HL-60/S4 (cell line): ENCODE results near the gene A3GALT2.

Experiments used
- in situ Hi-C: fragments of 300-500 bp; cut with MboI; formaldehyde crosslinking; loops from 2 replicates; pipeline ENCODE4 v1.14.3; 2022; ENCODE audit warnings: low sequenced_read_pairs

The A3GALT2 gene

DNA sequence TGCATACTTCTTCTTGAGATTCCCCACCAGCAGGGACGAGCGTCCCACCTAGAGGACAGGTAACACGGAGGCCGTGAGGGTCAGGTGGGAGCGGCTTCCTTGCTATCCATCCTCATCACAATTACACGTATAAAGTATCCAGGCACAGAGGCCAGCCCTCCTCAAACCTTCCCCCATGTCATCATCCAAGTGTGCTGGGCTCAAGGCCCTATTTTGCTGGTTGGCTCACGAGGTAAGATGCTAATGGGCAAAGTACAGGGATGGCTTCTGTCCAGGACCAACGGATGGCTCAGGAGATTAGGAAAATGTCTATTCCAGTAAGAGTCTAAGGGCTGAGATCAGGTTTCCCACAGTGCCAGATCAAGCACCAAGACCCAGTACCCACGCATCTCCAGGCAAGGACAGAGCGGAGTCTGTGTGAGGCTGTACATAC is 11.5 kb upstream of the A3GALT2 start:
- in situ Hi-C loops, result no loop called here

DNA sequence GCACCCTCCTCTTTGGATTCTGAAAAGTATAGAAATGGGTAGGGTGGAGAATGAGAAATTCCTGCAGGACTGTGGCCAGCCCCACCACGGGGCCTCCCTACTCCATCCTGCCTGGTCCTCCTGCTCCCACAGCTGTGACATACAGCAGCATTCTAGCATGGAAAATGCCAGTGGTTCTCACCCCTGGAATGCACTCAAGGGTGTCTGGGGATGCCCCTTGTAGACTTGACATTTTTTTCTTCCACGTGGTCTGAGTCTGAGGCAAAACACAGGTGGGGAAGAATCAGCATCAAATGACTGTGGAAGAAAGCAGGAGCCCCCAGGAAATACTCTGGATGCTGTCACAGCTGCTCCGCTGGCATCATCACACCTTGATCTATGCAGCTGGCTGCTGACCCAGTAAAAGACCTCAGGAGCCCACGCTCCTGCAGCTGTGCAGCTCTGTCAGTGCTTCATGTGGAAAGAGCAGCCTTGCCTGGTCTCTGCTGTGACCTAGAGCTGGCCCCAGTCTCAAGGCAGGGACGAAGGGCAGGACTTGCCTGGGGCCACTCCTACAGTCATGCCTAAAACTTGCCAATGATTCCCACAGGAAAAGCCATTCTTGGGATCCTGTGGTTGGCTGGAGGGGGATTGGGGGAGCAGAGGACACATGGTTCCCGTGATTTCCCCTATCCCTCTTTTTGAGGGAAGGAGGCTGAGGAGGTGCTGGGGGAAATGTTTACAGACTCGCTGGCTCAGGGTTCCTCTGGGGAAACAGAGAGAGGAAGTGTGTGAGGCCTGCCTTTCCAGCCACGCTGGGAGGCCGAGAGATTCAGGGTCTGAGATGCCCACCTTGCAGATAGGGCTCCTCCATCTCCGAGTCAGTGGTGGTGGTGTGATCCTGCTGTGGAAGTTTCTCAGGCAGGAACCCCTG is 10.8 kb upstream of the A3GALT2 start:
- in situ Hi-C loops, result no loop called here

GRCh38 chr1:33330906-33331305 is 10.0 kb upstream of the A3GALT2 start:
- in situ Hi-C loops, result no loop called here

DNA sequence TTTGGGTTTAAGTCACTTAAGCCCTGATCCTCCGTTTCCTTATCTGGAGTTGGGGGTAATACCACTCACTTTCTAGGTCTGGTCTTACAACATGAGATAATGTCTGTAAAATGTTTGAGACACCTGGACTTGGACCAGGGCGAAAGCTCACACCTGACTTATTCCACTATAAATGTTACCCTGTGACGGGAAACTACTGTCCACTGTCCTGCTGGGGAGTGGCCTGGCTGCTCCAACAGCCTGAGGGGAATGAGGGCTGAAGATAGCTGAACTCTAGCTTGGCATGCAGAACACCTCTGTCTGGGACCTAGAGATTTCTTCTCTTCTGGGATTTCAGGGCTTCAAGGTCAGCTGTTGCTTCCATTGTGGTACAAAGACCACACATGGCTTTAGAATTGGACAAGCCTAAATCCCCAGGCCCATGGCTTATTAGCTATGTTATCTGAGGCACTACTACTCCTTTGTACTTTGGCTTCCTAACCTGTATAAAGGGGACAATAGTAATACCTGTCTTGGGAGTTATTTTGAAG is 9.5 kb upstream of the A3GALT2 start:
- in situ Hi-C loops, result no loop called here

GRCh38 chr1:33329600-33330305 is 8.9 kb upstream of the A3GALT2 start:
- in situ Hi-C loops, result no loop called here

- in situ Hi-C loops, result no loop called here
These were observed 7.9 kb upstream of the A3GALT2 start for GRCh38 chr1:33328817-33329216.

GRCh38 chr1:33327587-33328325 is 6.9 kb upstream of the A3GALT2 start:
- in situ Hi-C loops, result no loop called here

- in situ Hi-C loops, result no loop called here
These were observed 5.9 kb upstream of the A3GALT2 start for GRCh38 chr1:33326785-33327184.

GRCh38 chr1:33324677-33325575 is 4.0 kb upstream of the A3GALT2 start:
- in situ Hi-C loops, result no loop called here

DNA sequence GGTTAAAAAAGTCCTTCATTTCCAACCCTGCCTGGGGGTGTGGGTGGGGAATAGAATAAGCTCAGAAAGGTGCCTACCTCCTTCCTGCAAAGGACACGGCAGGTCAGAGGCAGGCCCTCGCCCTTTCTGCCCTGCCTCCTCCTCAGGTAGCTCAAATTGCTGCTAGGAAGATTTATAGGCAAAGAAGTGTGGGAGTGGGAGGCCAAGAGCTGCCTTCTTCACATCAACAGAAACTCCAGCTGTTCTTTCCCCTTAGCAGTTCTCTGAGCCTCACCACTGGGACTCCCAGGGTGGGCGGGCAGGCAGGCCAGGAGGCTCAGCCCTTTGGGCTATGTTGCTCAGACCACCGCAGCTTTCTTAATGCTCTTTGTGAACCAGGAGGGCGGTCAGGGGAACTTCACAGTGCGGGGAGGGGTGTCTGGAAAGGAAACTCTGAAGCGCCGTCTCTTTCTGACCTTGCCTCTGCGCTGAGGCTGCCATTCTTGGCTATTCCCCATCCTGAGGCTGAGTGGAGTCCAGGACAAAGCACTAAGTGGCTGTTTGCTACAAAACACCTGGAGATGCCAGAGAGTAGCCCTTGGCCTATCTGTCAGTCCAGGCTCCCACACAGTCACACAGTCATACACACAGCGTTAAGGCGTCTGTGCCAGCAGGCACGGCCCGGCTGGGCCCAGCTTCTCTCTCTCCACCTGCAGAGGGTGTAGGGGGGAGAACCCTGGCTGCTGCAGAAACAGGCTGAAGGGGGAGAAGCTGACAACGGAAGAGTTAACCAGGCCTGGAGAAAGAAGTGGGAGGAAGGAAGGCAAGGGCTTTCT is 3.0 kb upstream of the A3GALT2 start:
- in situ Hi-C loops, result no loop called here

DNA sequence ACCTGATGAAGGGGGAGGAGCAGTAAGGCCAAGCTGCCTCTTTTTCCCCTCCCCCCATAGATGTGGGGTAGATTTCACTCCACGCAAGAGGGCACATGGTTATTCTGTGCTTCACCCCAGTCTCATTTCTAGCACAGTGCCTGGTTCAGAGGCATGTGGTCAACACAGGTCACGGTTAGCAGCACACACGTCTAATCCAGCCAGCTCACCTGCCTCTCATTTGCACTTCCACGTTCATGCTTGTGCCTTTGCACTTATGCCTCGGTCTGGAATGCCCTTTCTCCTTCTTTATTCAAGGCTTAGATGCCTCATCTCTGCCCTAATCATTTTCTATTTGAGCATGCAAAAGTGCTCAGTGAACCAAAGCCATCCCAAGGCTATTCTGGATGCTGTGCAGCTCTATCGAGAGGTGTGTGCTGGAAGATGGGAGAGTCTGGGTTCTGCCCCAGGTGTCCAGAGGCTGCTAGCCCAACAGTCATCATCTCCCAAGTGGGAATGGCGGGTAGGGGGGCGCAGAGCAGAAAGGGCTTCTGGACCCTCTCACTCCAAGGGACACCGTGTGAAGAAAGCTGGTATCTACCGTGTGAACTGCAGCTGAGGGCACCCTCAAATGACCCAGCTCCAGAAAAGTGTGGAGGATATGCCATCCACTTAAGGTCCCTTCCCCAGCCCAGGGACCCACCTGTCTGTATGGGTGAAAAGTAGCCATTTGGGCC is 2.1 kb upstream of the A3GALT2 start:
- in situ Hi-C loops, result no loop called here

DNA sequence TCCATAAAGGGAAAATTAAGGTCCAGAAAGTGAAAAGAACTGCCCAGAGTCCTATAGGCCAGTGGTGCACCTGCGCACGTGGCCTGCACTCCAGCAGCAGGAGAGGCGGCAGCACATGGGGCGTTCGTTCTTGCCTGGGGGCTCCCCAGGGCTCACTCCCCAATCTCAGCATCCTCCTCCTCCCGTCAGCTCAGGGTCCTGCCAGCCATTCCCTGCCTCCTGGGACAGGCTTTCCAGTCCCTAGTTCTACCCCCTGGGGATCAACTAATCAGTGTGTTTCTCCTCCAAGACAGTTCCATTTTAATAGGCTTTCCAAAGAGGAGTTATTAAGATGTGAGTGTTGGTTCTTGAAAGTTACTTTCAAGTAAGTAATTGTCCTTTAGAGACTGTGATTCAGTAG is 1.2 kb upstream of the A3GALT2 start:
- in situ Hi-C loops, result no loop called here

DNA sequence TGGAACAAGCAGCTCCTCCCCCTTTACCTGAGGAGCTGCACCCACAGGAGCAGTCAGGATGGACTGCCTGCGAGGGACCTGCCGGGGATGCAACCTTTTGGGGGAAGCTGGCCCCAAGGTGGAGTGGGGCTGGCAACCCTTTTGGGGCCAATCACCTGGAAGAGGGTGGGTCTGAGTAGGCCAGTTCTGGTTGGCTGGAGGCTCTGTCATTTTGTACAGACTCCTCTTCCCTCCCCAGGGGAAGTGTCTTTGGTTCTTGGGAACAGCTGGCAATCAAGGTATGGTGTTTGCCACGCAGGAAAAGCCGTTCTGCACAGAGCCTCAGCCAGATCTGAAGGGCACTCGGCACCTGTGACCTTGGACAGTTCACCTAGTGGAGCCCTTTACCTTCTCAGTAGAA is 280 bp upstream of the A3GALT2 start:
- in situ Hi-C loops, result no loop called here

DNA sequence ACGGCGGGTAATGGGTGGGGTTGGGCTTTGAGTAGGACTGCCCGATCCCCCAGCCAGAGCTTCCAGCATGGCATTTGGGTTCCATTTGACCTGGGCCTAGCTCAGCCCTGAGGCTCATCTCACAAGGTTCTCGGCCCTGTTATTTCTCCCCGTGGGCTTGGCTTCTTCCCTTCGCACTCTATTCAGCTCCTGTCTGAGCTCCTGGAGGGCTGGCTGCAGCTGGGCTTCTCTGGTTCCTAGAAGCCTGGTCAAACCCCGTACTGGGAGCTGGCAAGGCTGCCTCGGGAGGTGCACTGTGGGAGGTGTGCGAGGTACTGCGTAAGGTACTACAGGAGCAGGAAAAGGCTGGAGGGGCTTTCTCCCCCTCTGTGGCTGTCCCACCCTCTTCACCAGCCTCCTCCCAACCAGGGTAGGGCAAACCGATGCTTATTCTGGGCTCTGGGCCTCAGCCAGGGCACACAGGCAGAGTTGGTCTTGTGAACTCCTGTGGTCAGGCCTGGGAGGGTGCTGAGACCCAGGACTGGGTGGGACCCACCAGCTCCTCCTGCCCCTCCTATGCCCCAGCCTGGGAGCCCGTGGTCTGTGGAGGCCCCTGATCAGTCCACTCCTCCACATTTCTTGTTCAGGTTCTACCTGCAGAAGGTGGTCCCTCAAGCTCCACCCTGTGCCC is 814 bp downstream of the A3GALT2 start:
- in situ Hi-C loops, result no loop called here

DNA sequence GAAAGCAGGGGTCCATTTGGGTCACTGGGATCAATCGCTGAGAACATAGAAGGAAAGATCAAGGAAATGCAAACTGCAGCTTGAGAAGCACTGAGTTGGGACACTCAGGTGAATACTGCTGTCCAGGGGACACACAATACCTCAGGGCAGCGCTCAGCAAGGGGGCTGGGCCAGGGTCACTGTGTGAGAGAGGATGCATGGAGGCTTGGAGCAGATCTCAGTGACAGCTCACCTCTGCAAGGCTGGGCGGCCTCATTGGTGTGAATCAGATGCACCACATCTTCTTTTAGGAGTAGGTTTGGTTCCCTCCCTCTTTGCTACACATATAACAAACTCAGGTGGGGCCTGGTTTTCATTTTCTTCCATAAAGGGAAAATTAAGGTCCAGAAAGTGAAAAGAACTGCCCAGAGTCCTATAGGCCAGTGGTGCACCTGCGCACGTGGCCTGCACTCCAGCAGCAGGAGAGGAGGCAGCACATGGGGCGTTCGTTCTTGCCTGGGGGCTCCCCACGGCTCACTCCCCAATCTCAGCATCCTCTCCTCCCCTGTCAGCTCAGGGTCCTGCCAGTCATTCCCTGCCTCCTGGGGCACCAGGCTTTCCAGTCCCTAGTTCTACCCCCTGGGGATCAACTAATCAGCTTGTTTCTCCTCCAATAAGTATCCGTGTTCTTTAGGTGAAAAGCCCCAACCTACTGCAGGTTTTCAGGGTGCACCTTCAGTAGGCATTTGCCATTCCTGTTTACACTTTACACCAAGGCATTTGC is 1.5 kb downstream of the A3GALT2 start:
- in situ Hi-C loops, result no loop called here

DNA sequence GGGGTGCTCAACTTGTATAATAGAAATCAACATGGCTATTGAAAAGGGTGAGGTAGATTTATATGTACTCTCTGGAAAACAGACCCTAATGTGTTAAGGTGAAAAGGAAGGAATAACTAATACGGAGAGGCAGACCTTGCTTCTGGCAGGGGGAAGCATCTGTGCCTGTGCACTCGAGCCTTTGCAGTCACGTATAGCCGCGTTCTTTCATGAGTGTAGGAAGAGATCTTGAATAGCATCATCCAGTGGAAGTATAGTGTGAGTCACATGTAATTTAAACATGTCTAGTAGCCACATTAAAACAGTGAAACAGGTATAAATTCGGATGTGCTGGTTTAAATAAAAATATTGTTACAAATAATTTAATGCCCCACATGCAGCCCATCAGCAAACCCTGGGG is 3.0 kb downstream of the A3GALT2 start:
- in situ Hi-C loops, result no loop called here

DNA sequence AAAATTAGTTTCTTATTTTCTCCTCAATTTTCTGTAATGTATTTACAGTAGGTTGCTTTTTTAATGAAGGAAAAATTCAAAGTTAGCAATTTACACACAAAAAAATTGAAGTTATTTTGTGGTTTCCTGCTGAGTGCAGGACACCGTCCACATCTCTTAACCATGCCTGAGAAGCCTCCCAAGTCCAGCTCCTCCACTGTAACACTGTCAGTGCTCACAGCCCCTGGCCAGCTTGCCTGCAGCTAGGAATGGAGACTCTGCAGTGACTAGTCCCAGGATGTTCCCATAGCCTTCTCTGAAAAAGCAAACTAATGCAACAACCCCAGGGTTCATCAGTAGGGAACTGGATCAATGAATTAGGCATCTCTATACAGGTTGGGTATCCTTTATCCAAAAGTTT is 3.5 kb downstream of the A3GALT2 start:
- in situ Hi-C loops, result no loop called here

- in situ Hi-C loops, result no loop called here
These were observed 4.3 kb downstream of the A3GALT2 start for GRCh38 chr1:33316601-33317000.
